Stimulated activated CD4-positive, alpha-beta T cell treated with anti-CD3 and anti-CD28 coated beads, Interleukin-4, amount 100 ng/mL, for 24 hours (primary cell): ENCODE data around the gene NWD2.
"Not testable (repeated sequence)": the region's sequence is repeated elsewhere in the genome, so short reads cannot be mapped to it uniquely, and the experiment has no call there.

Source experiments
- DNase-seq: peaks from one replicate; pipeline ENCODE4 v3.0.0-alpha.2; 2020

NWD2 gene

DNA sequence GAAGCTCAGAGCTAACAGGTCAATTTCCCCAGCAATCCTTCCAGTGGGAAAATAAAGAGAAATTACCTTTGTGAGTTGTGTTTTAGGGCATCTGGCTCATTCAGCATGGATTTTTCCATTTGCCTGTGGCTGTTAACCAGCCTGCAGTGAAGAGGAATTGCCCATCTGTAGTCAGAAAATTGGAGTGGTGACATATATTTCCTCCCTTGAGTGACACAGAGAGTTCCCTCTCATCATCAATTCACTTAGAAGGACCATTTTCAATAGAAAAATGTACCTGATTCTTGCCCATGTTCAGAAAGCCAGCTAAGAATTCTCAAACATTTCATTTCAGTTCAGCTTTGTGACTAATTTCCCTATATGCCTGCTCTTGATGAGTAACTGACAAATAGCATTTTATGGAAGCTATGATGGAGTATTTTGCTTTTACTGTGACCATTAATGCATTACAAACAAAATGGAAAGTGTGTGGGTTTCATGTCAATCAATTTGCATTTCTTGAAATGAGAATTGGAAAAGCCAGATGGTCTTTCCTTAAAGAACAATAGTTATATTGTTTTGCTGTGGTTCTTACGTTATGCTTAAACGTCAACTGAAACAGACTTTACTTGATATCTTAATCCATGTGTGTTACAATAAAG lies 155.8 kb downstream of the NWD2 start:
- no peak for DNase-seq

DNA sequence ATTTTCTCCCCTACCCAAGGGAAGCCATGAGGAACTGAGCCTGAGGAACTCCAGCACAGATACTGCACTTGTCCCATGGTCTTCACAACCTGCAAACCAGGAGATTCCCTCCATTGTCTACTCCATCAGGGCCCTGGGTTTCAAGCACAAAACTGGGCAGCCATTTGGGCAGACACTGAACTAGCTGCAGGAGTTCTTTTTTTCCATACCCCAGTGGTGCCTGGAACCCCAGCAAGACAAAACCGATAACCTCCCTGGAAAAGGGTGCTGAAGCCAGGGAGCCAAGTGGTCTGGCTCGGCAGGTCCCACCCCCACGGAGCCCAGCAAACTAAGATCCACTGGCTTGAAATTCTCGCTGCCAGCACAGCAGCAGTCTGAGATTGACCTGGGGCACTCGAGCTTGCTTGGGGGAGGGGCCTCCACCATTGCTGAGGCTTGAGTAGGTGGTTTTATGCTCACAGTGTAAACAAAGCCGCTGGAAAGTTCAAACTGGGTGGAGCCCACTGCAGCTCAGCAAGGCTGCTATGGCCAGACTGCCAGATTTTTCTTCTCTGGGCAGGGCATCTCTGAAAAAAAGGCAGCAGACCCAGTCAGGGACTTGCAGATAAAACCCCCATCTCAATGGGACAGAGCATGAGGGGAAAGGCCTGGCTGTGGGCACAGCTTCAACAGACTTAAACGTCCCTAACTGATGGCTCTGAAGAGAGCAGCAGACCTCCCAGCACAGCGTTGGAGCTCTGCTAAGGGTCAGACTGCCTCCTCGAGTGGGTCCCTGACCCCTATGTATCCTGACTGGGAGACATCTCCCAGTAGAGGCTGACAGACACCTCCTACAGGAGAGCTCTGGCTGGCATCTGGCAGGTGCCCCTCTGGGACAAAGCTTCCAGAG lies 163.6 kb downstream of the NWD2 start:
- not testable (repeated sequence) for DNase-seq

DNA sequence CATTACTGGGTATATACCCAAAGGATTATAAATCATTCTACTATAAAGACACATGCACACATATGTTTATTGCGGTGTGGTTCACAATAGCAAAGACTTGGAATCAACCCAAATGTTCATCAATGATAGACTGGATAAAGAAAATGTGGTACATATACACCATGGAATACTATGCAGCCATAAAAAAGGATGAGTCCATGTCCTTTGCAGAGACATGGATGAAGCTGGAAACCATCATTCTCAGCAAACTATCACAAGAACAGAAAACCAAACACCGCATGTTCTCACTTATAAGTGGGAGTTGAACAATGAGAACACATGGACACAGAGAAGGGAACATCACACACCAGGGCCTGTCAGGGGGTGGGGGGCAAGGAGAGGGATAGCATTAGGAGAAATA lies 169.1 kb downstream of the NWD2 start:
- DNase-seq: not testable (repeated sequence)

DNA sequence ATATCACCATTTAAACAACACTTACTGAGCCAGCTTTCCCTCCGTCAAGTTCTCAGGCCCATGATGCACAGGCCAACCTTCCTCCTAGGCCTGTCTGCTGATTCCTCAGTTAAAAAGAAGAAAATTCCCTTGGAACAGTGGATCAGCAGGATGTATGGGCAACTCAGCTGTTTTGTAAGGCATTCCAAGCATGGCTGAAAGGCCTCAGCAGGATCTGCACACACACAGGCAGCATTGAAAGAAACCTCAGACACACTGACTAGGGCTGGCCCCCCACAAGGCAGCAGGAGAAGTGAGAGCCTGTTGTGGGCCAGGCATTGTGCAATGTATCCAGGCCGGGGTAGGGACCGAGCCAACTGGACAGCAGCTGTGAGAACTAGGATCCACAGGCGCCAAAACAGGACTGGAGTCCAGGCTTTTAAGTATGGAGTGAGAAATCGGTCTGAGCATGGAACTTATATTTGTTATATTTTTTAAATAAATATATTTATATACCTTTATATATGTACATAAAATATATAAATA lies 171.4 kb downstream of the NWD2 start:
- no peak for DNase-seq

- no peak for DNase-seq
These were observed 177.1 kb downstream of the NWD2 start for GRCh38 chr4:37421614-37422013.

DNA sequence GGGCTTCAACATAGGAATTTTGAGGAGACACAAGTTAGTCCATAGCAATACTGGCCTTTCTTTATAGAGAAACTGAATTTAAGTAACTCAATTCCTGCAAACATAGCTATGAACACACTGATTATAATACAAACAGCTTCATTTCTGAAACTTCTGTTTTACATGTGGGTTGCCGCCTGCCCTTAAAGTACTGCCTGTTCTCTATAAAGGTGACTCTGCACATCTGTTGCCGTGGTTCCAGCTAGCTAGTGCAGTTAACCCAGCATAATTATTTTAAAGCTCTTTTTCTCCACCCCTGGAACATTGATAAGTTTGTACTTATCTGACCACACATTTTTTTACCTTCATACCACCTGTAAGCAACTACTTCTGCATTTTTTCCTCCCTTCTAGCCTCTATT lies 177.6 kb downstream of the NWD2 start:
- DNase-seq: no peak

- no peak for DNase-seq
These were observed 178.1 kb downstream of the NWD2 start for GRCh38 chr4:37422638-37423037.

DNA sequence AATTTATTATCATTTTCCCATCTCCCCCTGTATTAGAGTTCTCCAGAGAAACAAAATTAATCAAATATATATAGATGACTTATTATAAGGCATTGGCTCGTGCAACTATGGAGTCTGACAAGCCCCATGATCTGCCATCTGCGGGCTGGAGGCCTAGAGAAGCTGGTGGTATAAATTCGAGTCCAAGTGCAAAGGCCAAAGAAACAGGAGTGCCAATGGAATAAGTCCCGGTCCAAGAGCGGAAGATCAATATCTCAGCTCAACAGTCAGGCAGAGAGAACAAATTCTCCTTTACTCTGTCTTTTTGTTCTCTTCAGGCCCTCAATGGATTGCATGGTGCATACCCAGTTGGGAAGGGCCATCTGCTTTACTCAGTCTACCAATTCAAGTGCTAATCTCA lies 178.8 kb downstream of the NWD2 start:
- DNase-seq: no peak

DNA sequence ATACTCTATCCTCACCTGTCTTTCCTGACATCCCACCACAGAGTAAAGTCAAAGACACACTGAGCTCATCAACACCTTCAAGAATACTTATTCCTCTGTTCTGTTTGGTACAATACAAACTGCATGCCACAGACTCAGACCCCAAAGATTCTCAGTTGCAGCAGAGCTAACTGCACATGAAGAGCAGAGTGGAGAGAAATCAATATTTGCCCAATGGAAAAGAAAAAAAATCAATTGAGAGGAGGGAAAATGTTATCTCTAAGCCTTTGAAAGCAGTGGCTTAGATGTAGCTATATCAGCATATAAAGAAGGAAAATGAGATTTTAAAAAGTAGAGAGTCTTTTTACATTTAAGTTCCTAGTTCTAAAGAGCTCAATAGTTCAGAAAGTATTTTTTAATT lies 180.2 kb downstream of the NWD2 start:
- DNase-seq: no peak

- no peak for DNase-seq
These were observed 181.3 kb downstream of the NWD2 start for GRCh38 chr4:37425857-37426256.

GRCh38 chr4:37427193-37427592 lies 182.7 kb downstream of the NWD2 start:
- DNase-seq: no peak

DNA sequence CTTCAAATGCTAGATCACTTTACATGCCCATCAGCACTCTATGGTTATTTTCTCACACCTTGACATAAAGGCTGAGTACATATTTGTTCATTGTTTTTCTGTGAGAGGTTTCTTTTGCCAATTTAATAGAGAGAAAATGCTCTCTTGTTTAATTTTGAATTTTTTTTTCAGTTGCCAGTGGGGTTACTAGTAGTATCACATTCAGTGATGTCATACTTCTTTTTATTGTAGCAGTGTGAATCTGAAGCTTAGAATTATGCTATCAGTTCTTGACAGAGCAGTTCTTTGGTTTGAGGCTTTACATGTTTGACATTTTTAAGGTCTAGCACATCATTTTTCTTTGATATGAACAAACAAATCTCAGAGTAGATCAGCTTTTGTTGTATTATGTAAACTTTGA lies 185.4 kb downstream of the NWD2 start:
- DNase-seq: no peak

DNA sequence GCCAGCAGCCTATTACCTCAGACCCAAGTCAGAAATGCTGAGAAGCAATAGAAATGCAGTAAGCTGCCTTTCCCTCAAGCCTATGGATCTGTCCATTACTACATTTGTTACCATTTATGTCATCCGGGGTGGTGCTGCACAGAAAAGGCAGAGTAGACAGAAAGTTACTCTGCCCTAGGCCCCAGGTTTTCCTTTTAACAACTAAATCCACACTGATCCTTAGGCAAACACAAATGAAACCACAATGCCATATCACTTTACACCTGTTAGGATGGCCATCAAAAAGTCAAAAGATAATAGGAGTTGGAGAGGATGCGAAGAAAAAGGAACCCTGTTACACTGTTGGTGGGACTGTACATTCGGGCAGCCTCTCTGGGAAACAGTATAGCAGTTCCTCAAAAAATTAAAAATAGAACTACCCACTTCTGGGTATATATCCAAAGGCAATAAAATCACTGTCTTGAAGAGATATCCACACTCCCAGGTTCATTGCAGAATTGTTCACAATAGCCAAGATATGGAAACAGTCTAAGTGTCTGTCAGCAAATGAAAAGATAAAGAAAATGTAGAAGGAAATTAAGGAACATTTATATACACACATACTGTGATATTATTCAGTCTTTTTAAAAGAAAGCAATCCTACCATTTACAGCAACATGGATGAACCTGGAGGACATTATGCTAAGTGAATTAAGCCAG lies 186.3 kb downstream of the NWD2 start:
- no peak for DNase-seq

- DNase-seq: no peak
These were observed 186.8 kb downstream of the NWD2 start for GRCh38 chr4:37431417-37431743.

GRCh38 chr4:37434469-37434868 lies 189.9 kb downstream of the NWD2 start:
- no peak for DNase-seq

DNA sequence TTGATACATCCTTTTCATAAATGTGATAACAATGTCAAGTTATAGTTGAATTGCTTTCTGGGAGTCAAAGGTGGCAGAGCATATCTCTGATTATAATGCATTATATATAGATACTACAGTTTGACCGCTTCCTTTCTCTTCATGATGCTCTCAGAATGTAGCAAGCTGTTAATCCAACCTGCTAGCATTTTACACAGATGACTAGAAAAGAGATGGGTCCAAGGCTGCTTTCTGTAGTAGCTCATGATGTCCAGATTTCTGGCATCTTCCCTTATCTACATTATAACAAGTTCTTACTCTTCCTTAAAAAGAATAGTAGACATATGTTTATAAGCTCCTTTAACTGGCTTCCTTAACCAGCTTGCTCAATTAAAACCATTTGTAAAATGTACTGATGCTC lies 192.0 kb downstream of the NWD2 start:
- DNase-seq: no peak

GRCh38 chr4:37437163-37437562 lies 192.6 kb downstream of the NWD2 start:
- DNase-seq: no peak

DNA sequence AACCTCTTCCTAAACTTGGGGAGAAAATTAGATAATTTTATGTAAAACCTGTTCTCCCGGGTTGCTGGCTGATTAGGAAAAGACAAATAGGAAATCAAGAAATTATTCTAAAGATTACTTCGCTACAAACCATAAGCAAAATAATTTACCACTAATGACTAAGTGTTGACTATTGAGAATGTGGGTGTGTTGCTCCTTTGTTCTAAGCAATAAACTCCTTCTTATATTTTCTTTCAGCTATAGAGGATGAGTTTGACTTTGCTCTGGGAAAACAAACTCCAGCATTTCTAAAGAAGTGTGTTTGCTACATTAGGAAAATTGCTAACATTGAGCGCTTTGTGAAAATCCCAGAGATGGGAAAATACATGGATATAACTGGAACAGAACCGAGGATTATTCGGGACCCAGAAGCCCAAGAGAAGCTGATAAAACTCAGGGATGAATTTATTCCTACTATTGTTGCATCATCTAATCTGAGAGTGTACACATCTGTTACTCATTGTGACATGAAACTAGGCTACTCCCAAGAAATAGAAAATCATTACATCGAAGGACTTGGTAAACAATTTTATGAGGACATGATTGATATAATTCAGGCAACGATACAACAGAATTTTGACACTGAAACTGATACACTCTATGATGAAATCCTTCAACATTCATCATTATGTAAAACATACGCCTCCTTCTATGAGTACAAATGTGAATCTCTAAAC lies 194.2 kb downstream of the NWD2 start:
- DNase-seq: no peak

- no peak for DNase-seq
These were observed 195.4 kb downstream of the NWD2 start for GRCh38 chr4:37439809-37440474.

- DNase-seq: no peak
These were observed 196.0 kb downstream of the NWD2 start for GRCh38 chr4:37440501-37440900.

GRCh38 chr4:37441231-37442061 lies 196.9 kb downstream of the NWD2 start:
- DNase-seq: no peak

GRCh38 chr4:37442062-37442323 lies 197.4 kb downstream of the NWD2 start:
- DNase-seq: no peak
